HG03460 (cell line): ENCODE data around the gene MIPOL1.
"Not testable (repeated sequence)": the region's sequence is repeated elsewhere in the genome, so short reads cannot be mapped to it uniquely, and the experiment has no call there.

ENCODE experiments used
- ATAC-seq: cut with Tn5 transposase; IDR thresholded peaks from one replicate; pipeline ENCODE4 v1.9.1; 2021; ENCODE audit not compliant: unreplicated experiment

The MIPOL1 gene

DNA sequence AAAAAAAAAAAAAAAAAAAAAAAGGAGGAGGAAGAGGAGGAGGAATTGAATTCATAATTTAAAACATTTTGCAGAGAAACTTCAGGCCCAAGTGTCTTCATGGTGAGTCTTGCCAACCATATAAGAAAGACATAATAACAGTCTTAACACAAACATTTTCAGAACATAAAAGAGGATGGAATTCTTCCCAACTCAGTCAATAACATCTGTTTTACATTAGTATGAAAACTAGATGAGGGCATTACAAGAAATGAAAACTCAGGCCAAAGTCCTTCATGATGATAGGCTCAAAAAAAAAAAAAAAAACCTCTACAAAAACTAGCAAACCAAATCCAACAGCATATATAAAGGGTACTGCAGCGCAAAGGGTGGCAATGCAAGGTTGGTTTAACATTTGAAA, 245.7 kb downstream of the MIPOL1 start:
- no peak for ATAC-seq

- no peak for ATAC-seq
Observed at GRCh38 chr14:37447883-37448391, 250.2 kb downstream of the MIPOL1 start.

DNA sequence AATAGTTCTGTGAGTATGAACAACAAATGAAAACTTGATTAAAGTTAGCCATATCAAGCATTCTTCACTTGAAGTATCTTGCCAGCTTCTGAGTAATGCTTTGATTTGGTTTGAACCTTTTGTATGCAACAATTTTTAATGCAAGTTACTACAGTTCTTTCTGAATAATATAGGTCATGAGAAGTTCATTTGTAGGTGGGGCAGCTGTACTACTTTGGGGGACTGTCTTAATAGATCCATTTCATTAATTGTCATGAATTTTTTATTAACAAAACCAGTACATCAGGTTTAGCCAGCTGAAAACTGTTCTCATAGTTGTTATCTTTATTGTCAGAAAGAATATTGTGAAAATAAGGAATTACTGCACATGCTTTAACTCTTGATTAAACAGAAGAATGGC, 254.6 kb downstream of the MIPOL1 start:
- ATAC-seq, result no peak

DNA sequence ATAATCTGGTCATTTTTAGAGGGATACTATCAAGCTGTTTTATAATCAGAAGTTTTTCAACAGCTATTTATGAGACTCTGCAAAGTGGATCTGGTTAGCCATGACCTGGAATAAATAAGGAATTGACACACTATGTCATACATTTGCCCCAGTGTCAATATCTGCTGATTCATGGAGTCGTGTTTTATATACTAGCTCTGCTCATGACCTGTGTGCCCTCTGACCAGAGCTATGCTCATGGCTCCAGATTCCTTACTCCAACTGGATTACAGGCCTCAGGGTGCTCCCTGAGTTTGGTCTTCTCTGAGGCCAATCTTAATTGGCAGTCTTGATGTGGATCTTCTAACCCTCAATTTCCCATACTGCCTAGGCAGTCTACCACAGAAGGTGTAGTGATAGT, 256.2 kb downstream of the MIPOL1 start:
- ATAC-seq, result no peak

- ATAC-seq, result no peak
Observed at GRCh38 chr14:37457334-37457733, 259.6 kb downstream of the MIPOL1 start.

- ATAC-seq, result not testable (repeated sequence)
Observed at GRCh38 chr14:37462426-37462825, 264.7 kb downstream of the MIPOL1 start.

GRCh38 chr14:37464192-37464858, 266.6 kb downstream of the MIPOL1 start:
- no peak for ATAC-seq

GRCh38 chr14:37466003-37466622, 268.4 kb downstream of the MIPOL1 start:
- ATAC-seq, result no peak

GRCh38 chr14:37466623-37467088, 268.9 kb downstream of the MIPOL1 start:
- no peak for ATAC-seq

GRCh38 chr14:37469650-37470049, 271.9 kb downstream of the MIPOL1 start:
- ATAC-seq, result no peak

GRCh38 chr14:37470251-37470650, 272.5 kb downstream of the MIPOL1 start:
- ATAC-seq, result no peak

- ATAC-seq, result no peak
Observed at GRCh38 chr14:37472906-37473305, 275.2 kb downstream of the MIPOL1 start.

DNA sequence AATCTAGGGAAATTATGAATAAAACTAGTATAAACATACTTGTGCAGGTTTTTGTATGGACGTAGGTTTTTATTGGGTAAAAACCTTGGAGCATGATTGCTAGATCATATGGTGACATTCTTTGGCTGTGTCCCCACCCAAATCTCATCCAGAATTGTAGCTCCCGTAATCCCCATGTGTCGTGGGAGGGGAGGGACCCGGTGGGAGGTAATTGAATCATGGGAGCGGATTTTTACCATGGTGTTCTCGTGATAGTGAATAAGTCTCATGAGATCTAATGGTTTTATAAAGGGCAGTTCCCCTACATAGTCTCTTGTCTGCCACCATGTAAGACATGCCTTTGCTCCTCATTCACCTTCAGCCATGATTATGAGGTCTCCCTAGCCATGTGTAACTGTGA, 276.5 kb downstream of the MIPOL1 start:
- no peak for ATAC-seq

DNA sequence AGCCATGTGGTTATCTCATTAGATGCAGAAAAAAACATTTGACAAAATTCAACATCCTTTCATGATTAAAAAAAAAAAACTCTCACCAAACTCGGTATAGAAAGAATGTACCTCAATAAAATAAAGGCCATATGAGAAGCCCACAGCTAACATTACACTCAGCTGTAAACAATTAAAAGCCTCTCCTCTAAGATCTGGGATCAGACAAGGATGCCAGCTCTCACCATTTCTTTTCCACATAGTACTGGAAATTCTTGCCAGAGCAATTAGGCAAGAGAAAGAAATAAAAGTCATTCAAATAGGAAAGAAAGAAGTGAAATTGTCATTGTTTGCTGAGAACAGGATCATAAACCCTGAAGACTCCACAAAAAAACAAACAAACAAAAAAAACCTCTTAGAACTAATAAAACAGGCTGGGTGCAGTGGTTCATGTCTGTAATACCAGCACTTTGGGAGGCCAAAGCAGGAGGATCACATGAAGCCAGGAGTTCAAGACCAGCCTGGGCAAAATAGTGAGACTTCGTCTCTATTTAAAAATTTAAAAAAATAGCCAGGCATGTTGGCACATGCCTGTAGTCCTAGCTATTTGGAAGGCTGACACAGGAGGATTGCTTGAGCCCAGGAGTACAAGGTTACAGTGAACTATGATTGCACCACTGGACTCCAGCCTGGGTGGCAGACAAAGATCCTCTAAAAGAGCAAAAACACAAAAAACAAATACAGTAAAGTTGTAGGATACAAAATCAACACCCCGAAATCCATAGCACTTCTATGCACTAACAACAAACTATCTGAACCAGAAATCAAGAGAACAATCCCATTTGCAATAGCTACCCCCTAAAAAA, 282.9 kb downstream of the MIPOL1 start:
- no peak for ATAC-seq

DNA sequence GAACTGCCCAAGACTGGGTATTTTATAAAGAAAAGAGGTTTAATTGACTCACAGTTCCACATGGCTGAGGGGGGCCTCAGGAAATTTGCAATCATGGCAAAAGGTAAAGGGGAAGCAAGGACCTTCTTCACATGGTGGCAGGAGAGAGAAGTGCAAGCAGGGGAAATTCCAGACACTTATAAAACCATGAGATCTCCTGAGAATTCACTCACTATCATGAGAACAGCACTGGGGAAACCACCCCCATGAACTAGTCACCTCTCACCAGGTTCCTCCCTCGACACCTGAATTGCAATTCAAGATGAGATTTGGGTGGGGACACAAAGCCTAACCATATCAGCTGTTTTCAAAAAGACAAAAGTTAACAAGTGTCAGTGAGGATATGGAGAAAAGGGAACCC, 284.7 kb downstream of the MIPOL1 start:
- no peak for ATAC-seq

DNA sequence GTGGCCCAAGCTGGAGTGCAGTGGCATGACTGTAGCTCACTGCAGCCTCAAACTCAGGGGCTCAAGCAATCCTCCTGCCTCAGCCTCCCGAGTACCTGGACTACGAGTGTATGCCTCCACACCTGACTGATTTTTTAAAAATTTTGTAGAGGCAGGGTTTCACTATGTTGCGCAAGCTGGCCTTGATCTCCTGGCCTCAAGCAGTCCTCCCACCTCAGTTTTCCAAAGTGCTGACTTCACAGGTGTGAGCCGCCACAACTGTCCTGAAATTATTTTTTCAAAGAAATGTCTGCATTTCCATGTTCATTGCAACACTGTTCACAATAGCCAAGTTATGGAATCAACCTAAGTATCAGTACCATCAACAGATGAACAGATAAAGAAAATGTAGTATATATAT, 285.9 kb downstream of the MIPOL1 start:
- ATAC-seq, result no peak

DNA sequence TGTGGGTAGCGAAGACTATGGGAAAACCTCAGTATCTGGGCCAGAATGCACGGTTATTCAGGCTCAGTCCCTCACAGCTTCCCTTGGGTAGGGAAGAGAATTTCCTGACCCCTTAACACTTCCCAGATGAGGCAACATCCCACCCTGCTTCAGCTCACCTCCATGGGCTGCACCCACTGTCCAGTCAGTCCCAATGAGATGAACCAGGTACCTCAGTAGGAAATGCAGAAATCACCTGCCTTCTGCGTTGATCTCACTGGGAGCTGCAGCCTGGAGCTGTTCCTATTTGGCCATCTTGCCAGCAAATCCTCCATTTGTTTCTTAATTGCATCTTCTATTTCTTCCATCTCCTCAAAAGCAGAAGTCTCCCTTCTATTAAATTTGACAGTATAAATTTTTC, 292.9 kb downstream of the MIPOL1 start:
- no peak for ATAC-seq

DNA sequence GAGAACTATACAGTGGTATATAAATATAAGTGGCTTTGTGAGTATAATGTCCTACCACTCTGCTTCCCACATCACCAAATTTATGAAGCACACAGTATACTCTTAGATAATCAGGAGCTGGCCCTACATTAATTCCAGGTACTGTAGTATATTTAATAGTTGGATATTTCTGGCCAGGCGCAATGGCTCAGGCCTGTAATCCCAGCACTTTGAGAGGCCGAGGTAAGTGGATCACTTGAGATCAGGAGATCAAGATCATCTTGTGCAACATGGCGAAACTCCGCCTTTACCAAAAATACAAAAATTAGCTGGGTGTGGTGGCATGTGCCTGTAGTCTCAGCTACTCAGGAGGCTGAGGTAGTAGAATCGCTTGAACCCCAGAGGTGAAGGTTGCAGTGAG, 293.3 kb downstream of the MIPOL1 start:
- no peak for ATAC-seq

GRCh38 chr14:37493606-37494005, 295.9 kb downstream of the MIPOL1 start:
- ATAC-seq, result no peak

DNA sequence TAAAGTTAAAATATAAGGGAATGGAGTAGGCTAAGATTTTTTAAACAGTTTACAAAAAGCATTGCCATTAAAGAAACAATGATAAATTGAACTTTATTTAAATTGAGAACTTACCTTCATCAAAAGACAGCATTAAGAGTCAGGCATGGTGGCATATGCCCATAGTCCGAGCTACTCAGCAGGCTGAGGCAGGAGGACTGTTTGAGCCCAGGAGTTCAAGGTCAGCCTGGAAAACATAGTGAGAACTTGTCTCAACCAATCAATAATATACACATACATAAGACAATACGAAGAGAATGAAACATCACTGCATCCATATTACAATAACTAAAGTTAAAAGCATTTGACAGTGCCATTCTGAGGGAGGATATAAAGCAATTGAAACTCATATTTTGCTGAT, 299.7 kb downstream of the MIPOL1 start:
- no peak for ATAC-seq

- ATAC-seq, result no peak
Observed at GRCh38 chr14:37501877-37502276, 304.1 kb downstream of the MIPOL1 start.

GRCh38 chr14:37508503-37508902, 310.8 kb downstream of the MIPOL1 start:
- no peak for ATAC-seq
